Heart left ventricle (tissue), 16 donors: ENCODE data around the gene SURF6. TPM values are rescaled to one million over a fixed set of nuclear protein-coding genes. Genes with fewer than 3 reads are reported as not detected.
"Not testable (repeated sequence)": the region's sequence is repeated elsewhere in the genome, so short reads cannot be mapped to it uniquely, and the experiment has no call there.

Source experiments
- ATAC-seq, 4 donors: fragments of 200-7000 bp; cut with Tn5 transposase; one replicate each; pipeline ENCODE4 v1.9.1; 2020 to 2022; ENCODE audit warnings: moderate library complexity in 4 of 4, mild to moderate bottlenecking in 3 of 4, moderate number of reproducible peaks in 1 of 4
- DNase-seq, 5 donors: peaks; one replicate each; pipeline ENCODE4 v3.0.0-alpha.2; 2020
- H3K27ac ChIP-seq, 12 donors: fragments of 200-600 bp; sonication (generic) in 4 of 12; one replicate each; pipeline versions ENCODE4 v1.5.0 to v1.8.0; 2016 to 2022; ENCODE audit warnings: mild to moderate bottlenecking in 2 of 12
- H3K27me3 ChIP-seq, 9 donors: fragments of 200-600 bp; sonication (generic) in 2 of 9; one replicate each; pipeline versions ENCODE4 v1.5.1 to v1.8.0; 2016 to 2022; ENCODE audit warnings: mild to moderate bottlenecking in 3 of 9
- H3K36me3 ChIP-seq, 9 donors: fragments of 200-600 bp; sonication (generic) in 2 of 9; one replicate each; pipeline versions ENCODE4 v1.5.0 to v1.8.0; 2018 to 2022; ENCODE audit warnings: mild to moderate bottlenecking in 2 of 9
- H3K4me1 ChIP-seq, 12 donors: fragments of 200-600 bp; sonication (generic) in 4 of 12; one replicate each; pipeline versions ENCODE4 v1.5.0 to v1.8.0; 2016 to 2022; ENCODE audit warnings: mild to moderate bottlenecking in 3 of 12
- H3K4me3 ChIP-seq, 12 donors: fragments of 200-600 bp; sonication (generic) in 4 of 12; one replicate each; pipeline versions ENCODE4 v1.5.0 to v1.8.0; 2017 to 2022; ENCODE audit warnings: mild to moderate bottlenecking in 9 of 12, moderate library complexity in 4 of 12
- H3K9me3 ChIP-seq, 12 donors: fragments of 200-600 bp; sonication (generic) in 4 of 12; one replicate each; pipeline versions ENCODE4 v1.5.0 to v1.8.0; 2016 to 2022; ENCODE audit warnings: mild to moderate bottlenecking in 1 of 12
- CTCF ChIP-seq, 12 donors: fragments of 200-600 bp; sonication (generic) in 4 of 12; IDR thresholded peaks; one replicate each; pipeline versions ENCODE4 v1.5.0 to v1.8.0; 2018 to 2022; ENCODE audit warnings: antibody characterized with exemption in 12 of 12, mild to moderate bottlenecking in 5 of 12
- POLR2A ChIP-seq, 2 donors: fragments of 450-650 bp; IDR thresholded peaks; one replicate each; pipeline ENCODE4 v1.6.1; 2017; ENCODE audit warnings: antibody characterized with exemption in 2 of 2, mild to moderate bottlenecking in 2 of 2, moderate library complexity in 2 of 2
- WGBS, 4 donors: extraction: QIAGEN DNeasy Blood & Tissue Kit in 2 of 4; methylation state at CpG; one replicate each; pipeline versions ENCODE4 v1.1.5 to v1.1.7; 2013 to 2018; 5-methylcytosine and 5-hydroxymethylcytosine counted together
- intact Hi-C, 10 donors: fragments of 100-400 bp; cut with DNase I; formaldehyde crosslinking; loops; one replicate each; pipeline versions ENCODE4 v1.11.1 to v1.14.2; 2022
- polyA plus RNA-seq, 2 donors: library from polyadenylated mRNA; stranded (reverse); fragments of 200-250 nt; gene quantifications; one replicate each; pipeline ENCODE4 v1.2.3, GENCODE V29; 2013
- total RNA-seq, 9 donors: library from RNA; depleted of rRNA in 2 of 9; stranded (reverse); fragments of >200 nt in 2 of 9; fragmentation: NEBNext Ultra II Directional in 3 of 9; extraction: Animal tissue kit (Norgen Biotek cat#: 25700) in 3 of 9; gene quantifications; one replicate each; pipeline versions ENCODE4 v1.1.0 to v1.2.4, GENCODE V29; 2016 to 2023
- donor health status: ischemic (EF 13 %, LVEDD 7.1; RV severe dilation, severe dysfunction).
- donor health status: healthy with polysubstance abuse.
- donor health status: DM: no; HTN: yes; CAD: no.
- donor health status: DM: no; HTN: no; CAD: no.
- donor health status: ischemic (EF 25% LVEDD 6.9; RV normal size, moderate dysfunction).
- donor health status: ischemic (EF 25% LVEDD 5.7; RV mildly dilated, moderate dysfunction).
- donor health status: healthy.
- donor health status: DM: yes; HTN: yes; CAD: no.
- donor health status: ischemic (EF 35%, LVEDD 5.7; RV mildly dilated, moderate dysfunction).
- donor health status: nonischemic (EF 11% LVEDD 7.7; RV severe dilation, severe dysfunction).
- donor health status: DM: yes; HTN: yes; CAD: no.
- donor health status: PGD.
- donor health status: ischemic (EF 29% LVEDD 5.4; RV normal size, mild dysfunction).
- donor health status: nonischemic (EF 23%, LVEDD 6.1; RV moderate dilation, normal function).

SURF6 gene
- total and polyA plus RNA-seq, 11 donors = 9.2 to 19.6 (median 11.1) TPM

GRCh38 chr9:133340916-133341315, 4.9 kb upstream of the SURF6 start:
- Histone ChIP-seq H3K27me3 (no peaks in the 10 kb centered on the region), H3K9me3 (no peaks in the 10 kb centered on the region), H3K4me1 (peaks cover 0 to 47% (median 8%) of the 10 kb centered on the region in 12 donors), H3K36me3 (peaks cover 0 to 74% (median 64%) of the 10 kb centered on the region in 9 donors), H3K4me3 (peak overlapping the region in 2 of 12 donors; percentile 8 to 49), H3K27ac (peak overlapping the region in 3 of 12 donors; percentile 24 to 92 (median 30))
- TF ChIP-seq POLR2A (IDR thresholded peaks at IDR 0.05) = no peak
- no peak for TF ChIP-seq CTCF (IDR thresholded peaks at IDR 0.05)
- no peak for ATAC-seq
- 82 to 89% (median 87%) methylated on average over 8 to 13 of the region's 13 CpGs for WGBS, 4 donors
- intact Hi-C loops = loop anchor here in 1 of 10 donors (10.0 kb wide), 1 partner anchor 144 kb away; no protein-coding TSS in a partner anchor
- DNase-seq = no peak

GRCh38 chr9:133340256-133340655, 4.3 kb upstream of the SURF6 start:
- TF ChIP-seq CTCF (IDR thresholded peaks at IDR 0.05) (no peak), POLR2A (IDR thresholded peaks at IDR 0.05) (no peak)
- Histone ChIP-seq H3K27ac (peak overlapping the region in 3 of 12 donors; percentile 22 to 92 (median 34)), H3K36me3 (peaks cover 0 to 69% (median 58%) of the 10 kb centered on the region in 9 donors), H3K9me3 (no peaks in the 10 kb centered on the region), H3K4me3 (peak overlapping the region in 1 of 12 donors; percentile 49), H3K27me3 (no peaks in the 10 kb centered on the region), H3K4me1 (peaks cover 0 to 48% (median 9%) of the 10 kb centered on the region in 12 donors)
- DNase-seq (peak in 1 of 5 donors; percentile 28), ATAC-seq (no peak)
- 69 to 80% (median 70%) methylated on average over 3 of the region's 3 CpGs for WGBS, 4 donors
- intact Hi-C loops = loop anchor here in 1 of 10 donors (10.0 kb wide), 1 partner anchor 145 kb away; no protein-coding TSS in a partner anchor

- DNase-seq (peak in 1 of 5 donors; percentile 18), ATAC-seq (no peak)
- TF ChIP-seq POLR2A (IDR thresholded peaks at IDR 0.05) (no peak), CTCF (IDR thresholded peaks at IDR 0.05) (no peak)
- intact Hi-C loops = loop anchor here in 3 of 10 donors (5.0 to 10.0 kb wide), 3 partner anchors 38 to 145 kb away; partner anchors contain the start of genes STKLD1 (in 2 of the 3) and SURF4 (in 2 of the 3)
- peak overlapping the region in 1 of 12 donors; percentile 49 for H3K4me3 ChIP-seq
- peak overlapping the region in 3 of 12 donors; percentile 22 to 92 (median 34) for H3K27ac ChIP-seq
- H3K4me1 ChIP-seq = peaks cover 5 to 54% (median 15%) of the 10 kb centered on the region in 12 donors
- 62 to 78% (median 75%) methylated on average over 5 of the region's 5 CpGs for WGBS, 4 donors
- H3K27me3 ChIP-seq = no peaks in the 10 kb centered on the region
- H3K9me3 ChIP-seq = no peaks in the 10 kb centered on the region
- peaks cover 0 to 62% (median 52%) of the 10 kb centered on the region in 9 donors for H3K36me3 ChIP-seq
These were observed 3.7 kb upstream of the SURF6 start for GRCh38 chr9:133339641-133340040.

GRCh38 chr9:133334888-133335287, 1.1 kb downstream of the SURF6 start:
- H3K27ac ChIP-seq, H3K27me3 ChIP-seq, H3K9me3 ChIP-seq, ATAC-seq: not testable (repeated sequence)
- peaks cover 0 to 62% (median 50%) of the 10 kb centered on the region in 9 donors for H3K36me3 ChIP-seq
- H3K4me1 ChIP-seq = peaks cover 6 to 32% (median 20%) of the 10 kb centered on the region in 12 donors
- H3K4me3 ChIP-seq = peak overlapping the region; percentile 68 to 100 (median 82)
- peak in 1 of 5 donors; percentile 8 for DNase-seq
- intact Hi-C loops = loop anchor here in 4 of 10 donors (5.0 to 10.0 kb wide), 3 partner anchors 42 to 148 kb away; partner anchors contain the start of genes STKLD1 (in 2 of the 4) and SURF4 (in 2 of the 4)
- 82 to 88% (median 86%) methylated on average over 11 of the region's 11 CpGs for WGBS, 4 donors
